ENCODE measurements around the gene PDE7B.

- TF ChIP-seq CTCF (IDR thresholded peaks at IDR 0.05; ENCODE audit: insufficient read depth, low read length) (no peak), GABPA (IDR thresholded peaks at IDR 0.05; ENCODE audit: low read depth) (no peak), POLR2AphosphoS5 (IDR thresholded peaks at IDR 0.05; ENCODE audit: low read depth) (no peak), REST (IDR thresholded peaks at IDR 0.05; ENCODE audit: insufficient replicate concordance, low read depth) (no peak), SPI1 (IDR thresholded peaks at IDR 0.05; ENCODE audit: borderline replicate concordance, low read depth) (no peak)
Measured at GRCh38 chr6:136034422-136034821, 182.9 kb downstream of the PDE7B start.
